ENCODE measurements around the gene CDK14.

DNA sequence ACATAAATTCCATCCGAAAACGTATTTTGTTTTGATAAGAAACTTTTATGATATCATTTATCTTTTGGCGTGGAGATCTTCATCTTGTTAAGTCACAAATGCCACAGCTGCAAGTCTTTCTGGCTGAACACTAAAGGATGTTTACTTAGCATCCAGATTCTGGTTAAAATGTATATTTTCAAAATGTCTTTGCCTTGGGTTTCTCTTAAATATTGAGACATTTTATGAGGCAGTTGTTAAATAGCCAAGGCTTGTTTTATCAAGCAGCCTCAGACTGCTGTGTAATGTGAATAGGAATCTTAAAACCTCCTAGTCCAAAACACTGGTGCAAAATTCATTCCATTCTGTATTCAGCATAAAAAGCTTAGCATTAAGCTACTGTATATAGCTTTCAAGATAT, 531.8 kb downstream of the CDK14 start:
- TF ChIP-seq TAF1 (IDR thresholded peaks at IDR 0.05; ENCODE audit: low read depth): no peak
- no peak for TF ChIP-seq CEBPB (IDR thresholded peaks at IDR 0.05)
- TF ChIP-seq, protein P1, sequence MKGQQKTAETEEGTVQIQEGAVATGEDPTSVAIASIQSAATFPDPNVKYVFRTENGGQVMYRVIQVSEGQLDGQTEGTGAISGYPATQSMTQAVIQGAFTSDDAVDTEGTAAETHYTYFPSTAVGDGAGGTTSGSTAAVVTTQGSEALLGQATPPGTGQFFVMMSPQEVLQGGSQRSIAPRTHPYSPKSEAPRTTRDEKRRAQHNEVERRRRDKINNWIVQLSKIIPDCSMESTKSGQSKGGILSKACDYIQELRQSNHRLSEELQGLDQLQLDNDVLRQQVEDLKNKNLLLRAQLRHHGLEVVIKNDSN (IDR thresholded peaks at IDR 0.05): no peak
